GM12878 (cell line): ENCODE results near the gene BCL2. TPM values are rescaled to one million over a fixed set of nuclear protein-coding genes. Genes with fewer than 3 reads are reported as not detected.

Experiments used
- ATAC-seq: fragments of 200-7000 bp; cut with Tn5 transposase; 3 replicates; pipeline ENCODE4 v1.9.1; 2020; ENCODE audit warnings: mild to moderate bottlenecking, moderate library complexity
- BruUV-seq: library from RNA; stranded (reverse); fragments of 400-500 nt; replicated peaks from 2 replicates; lab custom pipeline; 2021; lab: Mats Ljungman, UMichigan
- CTCF ChIA-PET: fragments of 300-600 bp; sonication (Branson Sonifier 250); formaldehyde crosslinking; extraction: SDS; loops from one replicate; lab custom pipeline; 2021; ENCODE audit warnings: inconsistent platforms; lab: Yijun Ruan, JAX
- POLR2A ChIA-PET: fragments of 350-600 bp; formaldehyde crosslinking; extraction: SDS; loops from one replicate; lab custom pipeline; 2021; ENCODE audit warnings: inconsistent platforms; lab: Charles Lee
- RAD21 ChIA-PET: fragments of 300-600 bp; sonication (Branson Sonifier 250); formaldehyde crosslinking; loops from one replicate; lab custom pipeline; 2023; ENCODE audit warnings: antibody characterized with exemption; ENCODE audit not compliant: unreplicated experiment; lab: Charles Lee
- SMC1A ChIA-PET: fragments of 300-600 bp; sonication (Branson Sonifier 250); formaldehyde crosslinking; loops from one replicate; lab custom pipeline; 2023; ENCODE audit not compliant: unreplicated experiment, uncharacterized antibody; lab: Charles Lee
- DNase-seq: peaks from one replicate; pipeline ENCODE4 v3.0.0-alpha.2; 2011; ENCODE audit warnings: low read depth, low spot score
- FAIRE-seq: peaks from 3 replicates; lab custom pipeline; 2011; peaks lifted over from hg19 to GRCh38; lab: Jason Lieb, UNC
- H2AFZ ChIP-seq: 2 replicates; pipeline ENCODE4 v1.6.0; 2011; ENCODE audit warnings: low read depth, low read length, control low read depth; ENCODE audit not compliant: control insufficient read depth
- H3K27ac ChIP-seq: 2 replicates; pipeline ENCODE4 v1.5.1; 2011; ENCODE audit warnings: control low read depth; ENCODE audit not compliant: control insufficient read depth, insufficient read depth
- H3K27me3 ChIP-seq, 2 experiments: replicated peaks in 1 of 2; 2 replicates each; pipeline versions ENCODE4 v1.6.0 to v1.6.1; 2011; ENCODE audit warnings: low read length in 1 of 2; ENCODE audit not compliant: control insufficient read depth in 2 of 2, insufficient read depth in 2 of 2
- H3K36me3 ChIP-seq, 2 experiments: 2 replicates each; pipeline ENCODE4 v1.5.1; 2011; ENCODE audit warnings: low read length in 1 of 2; ENCODE audit not compliant: control insufficient read depth in 2 of 2, insufficient read depth in 2 of 2
- H3K4me1 ChIP-seq: 2 replicates; pipeline ENCODE4 v1.6.1; 2011; ENCODE audit warnings: mild to moderate bottlenecking, low read length, moderate library complexity, mixed read lengths; ENCODE audit not compliant: control insufficient read depth, insufficient read depth
- H3K4me2 ChIP-seq: 2 replicates; pipeline ENCODE4 v1.6.0; 2011; ENCODE audit warnings: control low read depth; ENCODE audit not compliant: control insufficient read depth, insufficient read depth
- H3K4me3 ChIP-seq: fragments of 200-600 bp; sonication (generic); 2 replicates; pipeline ENCODE4 v1.5.1; 2016
- H3K79me2 ChIP-seq: 2 replicates; pipeline ENCODE4 v1.6.0; 2011; ENCODE audit warnings: low read length; ENCODE audit not compliant: control insufficient read depth, insufficient read depth
- H3K9ac ChIP-seq: 2 replicates; pipeline ENCODE4 v1.8.0; 2011; ENCODE audit warnings: low read length, control low read depth, mixed read lengths; ENCODE audit not compliant: control insufficient read depth, insufficient read depth
- H3K9me3 ChIP-seq: replicated peaks from 3 replicates; pipeline ENCODE4 v1.5.1; 2011; ENCODE audit warnings: mild to moderate bottlenecking, low read length; ENCODE audit not compliant: control insufficient read depth, insufficient read depth
- H4K20me1 ChIP-seq: 2 replicates; pipeline ENCODE4 v1.6.0; 2011; ENCODE audit not compliant: control insufficient read depth, insufficient read depth
- ATF7 ChIP-seq: fragments of 450-650 bp; IDR thresholded peaks from 2 replicates; pipeline ENCODE4 v1.6.1; 2016; ENCODE audit warnings: low read depth, mild to moderate bottlenecking
- BHLHE40 ChIP-seq, 2 experiments: fragments of 450-650 bp in 1 of 2; IDR thresholded peaks; 2 replicates each; pipeline ENCODE4 v1.6.1; 2011 to 2017; ENCODE audit warnings: low read depth in 2 of 2, borderline replicate concordance in 1 of 2, improper control_type of control experiment in 1 of 2, low read length in 1 of 2, mild to moderate bottlenecking in 1 of 2
- CHD2 ChIP-seq: IDR thresholded peaks from 2 replicates; pipeline ENCODE4 v1.6.1; 2011; ENCODE audit warnings: low read depth, low read length, improper control_type of control experiment, borderline replicate concordance
- EED ChIP-seq: sonication (generic); IDR thresholded peaks from 2 replicates; pipeline ENCODE4 v1.6.1; 2016; ENCODE audit warnings: antibody characterized with exemption, low read depth
- EZH2 ChIP-seq: IDR thresholded peaks from 2 replicates; pipeline ENCODE4 v1.6.1; 2012; ENCODE audit warnings: low read depth, mild to moderate bottlenecking, control low read depth, inconsistent platforms, low read length, borderline replicate concordance; ENCODE audit not compliant: control insufficient read depth
- FOXM1 ChIP-seq: IDR thresholded peaks from 2 replicates; pipeline ENCODE4 v1.6.1; 2012; ENCODE audit warnings: low read depth, mild to moderate bottlenecking, inconsistent platforms, low read length, moderate library complexity
- HDAC2 ChIP-seq: fragments of 200-600 bp; sonication (generic); IDR thresholded peaks from 2 replicates; pipeline ENCODE4 v1.6.1; 2017
- IKZF1 ChIP-seq: fragments of 450-650 bp; conservative IDR thresholded peaks from 2 replicates; pipeline ENCODE4 v1.6.1; 2017; ENCODE audit warnings: antibody characterized with exemption, mild to moderate bottlenecking
- MXI1 ChIP-seq: fragments of 150-350 bp; IDR thresholded peaks from 2 replicates; pipeline ENCODE4 v1.6.1; 2011; ENCODE audit warnings: low read depth, mild to moderate bottlenecking, inconsistent platforms, low read length, improper control_type of control experiment
- NFYB ChIP-seq: IDR thresholded peaks from 2 replicates; pipeline ENCODE4 v1.6.1; 2011; ENCODE audit warnings: low read depth, mild to moderate bottlenecking, low read length, improper control_type of control experiment, moderate library complexity; ENCODE audit not compliant: insufficient read depth
- POLR2A ChIP-seq: IDR thresholded peaks from 2 replicates; pipeline ENCODE4 v1.6.1; 2011; ENCODE audit warnings: low read depth, mild to moderate bottlenecking, low read length
- POLR2AphosphoS5 ChIP-seq: IDR thresholded peaks from 2 replicates; pipeline ENCODE4 v1.6.1; 2011; ENCODE audit warnings: mild to moderate bottlenecking, low read length, inconsistent platforms
- RELA ChIP-seq: fragments of 450-650 bp; IDR thresholded peaks from 2 replicates; pipeline ENCODE4 v1.8.0; 2014; ENCODE audit warnings: borderline replicate concordance; ENCODE audit not compliant: partially characterized antibody
- SIX5 ChIP-seq: IDR thresholded peaks from 2 replicates; pipeline ENCODE4 v1.6.1; 2011; ENCODE audit warnings: mild to moderate bottlenecking, low read depth, low read length, moderate library complexity; ENCODE audit not compliant: severe bottlenecking
- SRF ChIP-seq, 2 experiments: IDR thresholded peaks; 2 replicates each; pipeline ENCODE4 v1.6.1; 2011; ENCODE audit warnings: low read depth in 2 of 2, low read length in 2 of 2, mild to moderate bottlenecking in 1 of 2, moderate library complexity in 1 of 2
- TAF1 ChIP-seq: IDR thresholded peaks from 2 replicates; pipeline ENCODE4 v1.6.1; 2011; ENCODE audit warnings: mild to moderate bottlenecking, low read depth, low read length, borderline replicate concordance
- WGBS: methylation state at CpG from one replicate; pipeline ENCODE4 v1.1.6; 2016; ENCODE audit warnings: low lambda C conversion rate; ENCODE audit not compliant: insufficient replicate concordance, insufficient coverage; ENCODE audit errors: missing lambda C conversion rate; 5-methylcytosine and 5-hydroxymethylcytosine counted together
- in situ Hi-C: fragments of 300-500 bp; cut with MboI; formaldehyde crosslinking; loops from 9 replicates; pipeline ENCODE4 v1.14.3; 2018; ENCODE audit warnings: mixed read lengths
- intact Hi-C: fragments of 100-400 bp; cut with micrococcal nuclease; formaldehyde crosslinking; loops from one replicate; pipeline ENCODE4 v1.14.2; 2022; ENCODE audit not compliant: unreplicated experiment
- polyA plus RNA-seq, 11 experiments: library from polyadenylated mRNA; depleted of rRNA in 4 of 11; unstranded in 6 of 11; stranded (reverse) in 5 of 11; fragments of >200 nt; fragmentation: Nextera tagmentation in 4 of 11; fragmentation: Illumina TruSeq in 1 of 11; extraction: Ambion mirVana in 4 of 11; extraction: Trizol in 1 of 11; gene quantifications; 1 replicate in 1 of 11; 2 replicates in 10 of 11; pipeline versions ENCODE4 v1.2.1 to v1.2.3, GENCODE V29; 2011 to 2016; ENCODE audit warnings: inconsistent platforms in 2 of 11, missing spikeins in 2 of 11, low read depth in 1 of 11
- total RNA-seq, 4 experiments: library from RNA; depleted of rRNA in 3 of 4; stranded (reverse); fragments of >200 nt in 3 of 4; fragmentation: Illumina TruSeq in 1 of 4; extraction: Trizol in 1 of 4; gene quantifications; 2 replicates each; pipeline versions ENCODE4 v1.2.1 to v1.2.3, GENCODE V29; 2013 to 2021
- TF ChIP-seq, protein P1 (sequence below): IDR thresholded peaks from 2 replicates; pipeline ENCODE4 v1.6.1; 2012; ENCODE audit warnings: mild to moderate bottlenecking, low read depth, low read length
- TF ChIP-seq, protein P2 (sequence below): IDR thresholded peaks from 2 replicates; pipeline ENCODE4 v1.6.1; 2012; ENCODE audit warnings: low read depth, low read length, improper control_type of control experiment
- TF ChIP-seq, protein P3 (sequence below), 3 experiments: IDR thresholded peaks in 2 of 3; conservative IDR thresholded peaks in 1 of 3; 2 replicates each; pipeline ENCODE4 v1.5.1; 2011; ENCODE audit warnings: low read depth in 3 of 3, low read length in 3 of 3, mild to moderate bottlenecking in 3 of 3, control low read depth in 2 of 3, moderate library complexity in 2 of 3, inconsistent platforms in 1 of 3, mixed read lengths in 1 of 3; ENCODE audit not compliant: control insufficient read depth in 2 of 3, insufficient read depth in 1 of 3; ENCODE audit errors: extremely low read depth in 1 of 3

Gene BCL2
- total and polyA plus RNA-seq, 10 of the 15 experiments (the other 5 are each of a cell fraction or from before 2014, with no cell fraction given): 4.1 to 47.8 (median 19.3) TPM

DNA sequence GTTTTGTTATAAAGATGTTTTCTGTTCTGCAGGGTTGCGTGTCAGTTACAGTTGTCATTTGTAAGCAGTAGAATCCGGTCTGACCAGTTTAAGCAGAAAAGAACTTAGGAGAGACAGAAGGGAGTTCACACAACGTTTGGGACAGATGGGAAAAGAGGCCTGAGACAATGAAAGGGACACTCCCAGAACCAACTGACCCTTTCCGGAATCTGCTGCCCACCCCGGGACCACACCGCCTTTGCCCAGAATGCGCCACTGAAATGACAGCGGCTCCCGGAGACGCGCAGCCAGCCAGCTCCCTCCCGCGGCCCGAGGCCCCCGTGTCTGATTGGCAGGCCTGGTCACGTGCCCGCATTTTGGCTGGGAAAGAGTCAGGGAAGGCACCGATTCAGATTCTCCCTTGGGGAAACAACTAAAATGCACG is 244.6 kb downstream of the BCL2 start:
- H3K79me2 ChIP-seq: no peaks in the 10 kb centered on the region
- H3K4me2 ChIP-seq: peak overlapping the region; percentile 74
- ChIA-PET RAD21 (interaction anchor here (0.6 to 2.6 kb wide), 7 partner anchors 25 to 242 kb away, joined by 3 to 26 read pairs (median 3); no protein-coding TSS in a partner anchor), POLR2A (interaction anchor here (1.2 kb wide), 1 partner anchor 78 kb away, joined by 3 read pairs; no protein-coding TSS in a partner anchor), SMC1A (interaction anchor here (0.9 to 4.9 kb wide), 8 partner anchors 11 to 77 kb away, joined by 3 to 37 read pairs (median 4); no protein-coding TSS in a partner anchor), CTCF (interaction anchor here (1.1 to 5.0 kb wide), 6 partner anchors 21 to 75 kb away, joined by 3 to 44 read pairs (median 4); no protein-coding TSS in a partner anchor)
- no peaks in the 10 kb centered on the region for H3K36me3 ChIP-seq
- 38% methylated on average over 19 of the region's 19 CpGs for WGBS
- DNase-seq (no peak), ATAC-seq (peak; percentile 40), FAIRE-seq (no peak)
- intact Hi-C loops: loop anchor here (10.0 kb wide), 1 partner anchor 360 kb away; the partner anchor contains the start of gene PHLPP1
- peak overlapping the region; percentile 55 for H3K9ac ChIP-seq
- H3K4me1 ChIP-seq: peaks cover 17% of the 10 kb centered on the region
- peak overlapping the region; percentile 92 for H2AFZ ChIP-seq
- peak overlapping the region; percentile 60 for H3K27ac ChIP-seq
- H3K9me3 ChIP-seq: peaks cover 11% of the 10 kb centered on the region
- peak overlapping the region; percentile 45; the same call in 1 of the 2 replicates for H3K4me3 ChIP-seq
- H4K20me1 ChIP-seq: no peaks in the 10 kb centered on the region
- no peaks in the 10 kb centered on the region for H3K27me3 ChIP-seq
- in situ Hi-C loops: no loop called here
- BruUV-seq: no TSS peak
- TF ChIP-seq NFYB (peak; percentile 95), CHD2 (no peak), ATF7 (no peak), FOXM1 (0 out of 2 replicates have a peak, but pooled peaks have one; percentile 31), BHLHE40 (IDR thresholded peaks at IDR 0.05; ENCODE audit: borderline replicate concordance in 1 of 2, low read depth in 2 of 2, low read length in 1 of 2) (peak; percentile 14 to 86; a peak in 3 of 4 replicates), IKZF1 (0 out of 2 replicates have a peak, but pooled peaks have one; percentile 28), RELA (no peak), EZH2 (no peak), TAF1 (peak; percentile 31; the same call in 1 of the 2 replicates), EED (no peak), POLR2A (peak; percentile 76), POLR2AphosphoS5 (peak; percentile 37; the same call in 1 of the 2 replicates), SRF (IDR thresholded peaks at IDR 0.05; ENCODE audit: low read depth in 2 of 2, low read length in 2 of 2) (0 out of 4 replicates have a peak, but pooled peaks of 1 of the 2 experiments have one; percentile 21), SIX5 (no peak), HDAC2 (no peak), MXI1 (no peak)
- TF ChIP-seq, protein P1, sequence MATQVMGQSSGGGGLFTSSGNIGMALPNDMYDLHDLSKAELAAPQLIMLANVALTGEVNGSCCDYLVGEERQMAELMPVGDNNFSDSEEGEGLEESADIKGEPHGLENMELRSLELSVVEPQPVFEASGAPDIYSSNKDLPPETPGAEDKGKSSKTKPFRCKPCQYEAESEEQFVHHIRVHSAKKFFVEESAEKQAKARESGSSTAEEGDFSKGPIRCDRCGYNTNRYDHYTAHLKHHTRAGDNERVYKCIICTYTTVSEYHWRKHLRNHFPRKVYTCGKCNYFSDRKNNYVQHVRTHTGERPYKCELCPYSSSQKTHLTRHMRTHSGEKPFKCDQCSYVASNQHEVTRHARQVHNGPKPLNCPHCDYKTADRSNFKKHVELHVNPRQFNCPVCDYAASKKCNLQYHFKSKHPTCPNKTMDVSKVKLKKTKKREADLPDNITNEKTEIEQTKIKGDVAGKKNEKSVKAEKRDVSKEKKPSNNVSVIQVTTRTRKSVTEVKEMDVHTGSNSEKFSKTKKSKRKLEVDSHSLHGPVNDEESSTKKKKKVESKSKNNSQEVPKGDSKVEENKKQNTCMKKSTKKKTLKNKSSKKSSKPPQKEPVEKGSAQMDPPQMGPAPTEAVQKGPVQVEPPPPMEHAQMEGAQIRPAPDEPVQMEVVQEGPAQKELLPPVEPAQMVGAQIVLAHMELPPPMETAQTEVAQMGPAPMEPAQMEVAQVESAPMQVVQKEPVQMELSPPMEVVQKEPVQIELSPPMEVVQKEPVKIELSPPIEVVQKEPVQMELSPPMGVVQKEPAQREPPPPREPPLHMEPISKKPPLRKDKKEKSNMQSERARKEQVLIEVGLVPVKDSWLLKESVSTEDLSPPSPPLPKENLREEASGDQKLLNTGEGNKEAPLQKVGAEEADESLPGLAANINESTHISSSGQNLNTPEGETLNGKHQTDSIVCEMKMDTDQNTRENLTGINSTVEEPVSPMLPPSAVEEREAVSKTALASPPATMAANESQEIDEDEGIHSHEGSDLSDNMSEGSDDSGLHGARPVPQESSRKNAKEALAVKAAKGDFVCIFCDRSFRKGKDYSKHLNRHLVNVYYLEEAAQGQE: no peak
- TF ChIP-seq, protein P2, sequence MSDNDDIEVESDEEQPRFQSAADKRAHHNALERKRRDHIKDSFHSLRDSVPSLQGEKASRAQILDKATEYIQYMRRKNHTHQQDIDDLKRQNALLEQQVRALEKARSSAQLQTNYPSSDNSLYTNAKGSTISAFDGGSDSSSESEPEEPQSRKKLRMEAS: peak; percentile 80
- TF ChIP-seq, protein P3, sequence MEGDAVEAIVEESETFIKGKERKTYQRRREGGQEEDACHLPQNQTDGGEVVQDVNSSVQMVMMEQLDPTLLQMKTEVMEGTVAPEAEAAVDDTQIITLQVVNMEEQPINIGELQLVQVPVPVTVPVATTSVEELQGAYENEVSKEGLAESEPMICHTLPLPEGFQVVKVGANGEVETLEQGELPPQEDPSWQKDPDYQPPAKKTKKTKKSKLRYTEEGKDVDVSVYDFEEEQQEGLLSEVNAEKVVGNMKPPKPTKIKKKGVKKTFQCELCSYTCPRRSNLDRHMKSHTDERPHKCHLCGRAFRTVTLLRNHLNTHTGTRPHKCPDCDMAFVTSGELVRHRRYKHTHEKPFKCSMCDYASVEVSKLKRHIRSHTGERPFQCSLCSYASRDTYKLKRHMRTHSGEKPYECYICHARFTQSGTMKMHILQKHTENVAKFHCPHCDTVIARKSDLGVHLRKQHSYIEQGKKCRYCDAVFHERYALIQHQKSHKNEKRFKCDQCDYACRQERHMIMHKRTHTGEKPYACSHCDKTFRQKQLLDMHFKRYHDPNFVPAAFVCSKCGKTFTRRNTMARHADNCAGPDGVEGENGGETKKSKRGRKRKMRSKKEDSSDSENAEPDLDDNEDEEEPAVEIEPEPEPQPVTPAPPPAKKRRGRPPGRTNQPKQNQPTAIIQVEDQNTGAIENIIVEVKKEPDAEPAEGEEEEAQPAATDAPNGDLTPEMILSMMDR (IDR thresholded peaks at IDR 0.05 in 2 of 3, conservative IDR thresholded peaks at IDR 0.05 in 1 of 3; ENCODE audit: control insufficient read depth in 2 of 3, extremely low read depth in 1 of 3, insufficient read depth in 1 of 3, low read depth in 3 of 3, low read length in 3 of 3): no peak
